ENCODE data around the gene FAHD2A.
A peak's percentile ranks its signal among the peaks of the same experiment; 100 is the strongest.

- TF ChIP-seq CTCF (conservative IDR thresholded peaks at IDR 0.05) (peak; percentile 97), EZH2 (IDR thresholded peaks at IDR 0.05; ENCODE audit: low read depth) (no peak)
Observed at GRCh38 chr2:95389245-95390119, 13.0 kb upstream of the FAHD2A start.

All from PC-9 (cell line).